ENCODE results near the gene ATN1. TPM values are rescaled to one million over a fixed set of nuclear protein-coding genes. Genes with fewer than 3 reads are reported as not detected.
A peak's percentile ranks its signal among the peaks of the same experiment; 100 is the strongest.

The ATN1 gene
- total and polyA plus RNA-seq, 2 of the 4 experiments (the other 2 are of a cell fraction): 3.4 to 58.7 TPM

DNA sequence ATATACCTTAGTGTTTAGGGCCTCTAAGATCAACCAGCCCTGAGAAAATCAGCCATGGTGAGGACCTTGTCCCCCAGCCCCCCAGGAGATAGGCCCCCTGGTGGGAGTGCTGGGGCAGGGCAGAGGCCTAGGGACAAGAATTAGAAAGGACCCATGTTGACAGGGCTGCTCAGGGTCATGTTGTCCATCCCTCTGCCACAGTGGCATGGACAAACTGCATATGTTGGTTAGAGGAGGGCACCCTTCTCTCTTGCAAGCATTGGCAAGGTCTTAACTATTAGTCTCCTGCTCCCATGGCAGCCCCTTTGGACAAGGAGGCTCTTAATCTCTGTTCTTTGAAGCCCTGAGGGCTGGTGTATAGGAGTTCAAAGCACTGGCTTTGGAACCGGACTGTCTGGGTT lies 22.6 kb downstream of the ATN1 start:
- no TSS peak for BruUV-seq (replicated peaks)
- dilution Hi-C loops (cut with HindIII; ENCODE audit: low sequenced_read_pairs, unreplicated experiment) (no loop called here), in situ Hi-C loops (cut with MboI; ENCODE audit: low sequenced_read_pairs) (no loop called here), intact Hi-C loops (cut with micrococcal nuclease) (no loop called here)
- TF ChIP-seq SMC3 (IDR thresholded peaks at IDR 0.05; ENCODE audit: low read depth, low read length) (0 out of 2 replicates have a peak, but pooled peaks have one; percentile 16), POLR2A (IDR thresholded peaks at IDR 0.05; ENCODE audit: low read depth, low read length) (no peak), CEBPB (IDR thresholded peaks at IDR 0.05; ENCODE audit: low read depth, low read length) (no peak), RCOR1 (IDR thresholded peaks at IDR 0.05; ENCODE audit: insufficient replicate concordance, low read length) (no peak), RFX5 (IDR thresholded peaks at IDR 0.05; ENCODE audit: low read depth, low read length) (no peak)
- TF ChIP-seq, protein P1, sequence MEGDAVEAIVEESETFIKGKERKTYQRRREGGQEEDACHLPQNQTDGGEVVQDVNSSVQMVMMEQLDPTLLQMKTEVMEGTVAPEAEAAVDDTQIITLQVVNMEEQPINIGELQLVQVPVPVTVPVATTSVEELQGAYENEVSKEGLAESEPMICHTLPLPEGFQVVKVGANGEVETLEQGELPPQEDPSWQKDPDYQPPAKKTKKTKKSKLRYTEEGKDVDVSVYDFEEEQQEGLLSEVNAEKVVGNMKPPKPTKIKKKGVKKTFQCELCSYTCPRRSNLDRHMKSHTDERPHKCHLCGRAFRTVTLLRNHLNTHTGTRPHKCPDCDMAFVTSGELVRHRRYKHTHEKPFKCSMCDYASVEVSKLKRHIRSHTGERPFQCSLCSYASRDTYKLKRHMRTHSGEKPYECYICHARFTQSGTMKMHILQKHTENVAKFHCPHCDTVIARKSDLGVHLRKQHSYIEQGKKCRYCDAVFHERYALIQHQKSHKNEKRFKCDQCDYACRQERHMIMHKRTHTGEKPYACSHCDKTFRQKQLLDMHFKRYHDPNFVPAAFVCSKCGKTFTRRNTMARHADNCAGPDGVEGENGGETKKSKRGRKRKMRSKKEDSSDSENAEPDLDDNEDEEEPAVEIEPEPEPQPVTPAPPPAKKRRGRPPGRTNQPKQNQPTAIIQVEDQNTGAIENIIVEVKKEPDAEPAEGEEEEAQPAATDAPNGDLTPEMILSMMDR (conservative IDR thresholded peaks at IDR 0.05; ENCODE audit: low read depth, low read length): peak; percentile 31; the same call in 1 of the 2 replicates
- H3K9ac ChIP-seq (ENCODE audit: low read depth, low read length): no peak overlapping the region
- no peak overlapping the region for H3K4me2 ChIP-seq (ENCODE audit: low read depth, low read length)
- CTCF ChIA-PET: no interaction called here
- no peak overlapping the region for H3K4me3 ChIP-seq (ENCODE audit: insufficient read depth, low read depth, low read length)
- H4K20me1 ChIP-seq (ENCODE audit: insufficient read depth, low read length): no peaks in the 10 kb centered on the region
- no peak overlapping the region for H4K8ac ChIP-seq (ENCODE audit: low read depth in 2 of 2, low read length in 2 of 2)
- H4K91ac ChIP-seq (ENCODE audit: insufficient read depth, low read depth, low read length): no peak overlapping the region
- no peak overlapping the region for H3K14ac ChIP-seq (replicated peaks; ENCODE audit: low read depth, low read length)
- H3K4ac ChIP-seq (ENCODE audit: low read depth, low read length): no peak overlapping the region
- H3K9me3 ChIP-seq (ENCODE audit: control insufficient read depth, insufficient read depth, low read length): no peaks in the 10 kb centered on the region
- no peak overlapping the region for H2AK5ac ChIP-seq (ENCODE audit: low read depth, low read length)
- H3K4me1 ChIP-seq (ENCODE audit: control insufficient read depth, insufficient read depth, low read length): peaks cover 3% of the 10 kb centered on the region; the same call in 1 of the 2 replicates
- peaks cover 3 to 6% of the 10 kb centered on the region in 2 experiments; a peak in 3 of 4 replicates for H3K79me1 ChIP-seq (ENCODE audit: low read depth in 1 of 2, low read length in 2 of 2)
- H3K9me1 ChIP-seq (ENCODE audit: insufficient read depth, low read length): no peaks in the 10 kb centered on the region
- no peak overlapping the region for H2BK5ac ChIP-seq (ENCODE audit: low read depth, low read length, poor library complexity, severe bottlenecking)
- H2BK120ac ChIP-seq (ENCODE audit: low read depth, low read length): no peak overlapping the region
- H2BK20ac ChIP-seq (ENCODE audit: low read depth, low read length): no peak overlapping the region
- 80% methylated on average over 1 of the region's 1 CpG; no CpG with 5 or more reads in 1 of the 2 experiments for WGBS, 2 experiments (ENCODE audit: extremely low coverage in 2 of 2, insufficient read length in 1 of 2)
- H3K27me3 ChIP-seq (ENCODE audit: control insufficient read depth, insufficient read depth, low read length): no peaks in the 10 kb centered on the region
- H4K5ac ChIP-seq (ENCODE audit: low read depth, low read length): no peak overlapping the region
- H3K27ac ChIP-seq (ENCODE audit: insufficient read depth, low read length): no peak overlapping the region
- H3K36me3 ChIP-seq (ENCODE audit: control insufficient read depth, insufficient read depth, low read length): peaks cover 4% of the 10 kb centered on the region
- H3K56ac ChIP-seq (ENCODE audit: extremely low read depth, insufficient read depth, low read length): no peak overlapping the region
- no peak overlapping the region for H2AK9ac ChIP-seq (replicated peaks; ENCODE audit: low read depth, low read length, poor library complexity)
- POLR2A ChIA-PET (ENCODE audit: unreplicated experiment): no interaction called here
- H3K18ac ChIP-seq (ENCODE audit: low read depth, low read length): no peak overlapping the region
- H3K23ac ChIP-seq (ENCODE audit: low read depth, low read length): no peak overlapping the region
- ATAC-seq (ENCODE audit: low read depth) (no peak), DNase-seq (no peak)
- H2BK15ac ChIP-seq (ENCODE audit: low read depth, low read length): no peak overlapping the region
- no peak overlapping the region for H2AFZ ChIP-seq (replicated peaks; ENCODE audit: low read length, poor library complexity)

Data from IMR-90 (cell line).